A673 (cell line): ENCODE results near the gene BABAM2. TPM values are rescaled to one million over a fixed set of nuclear protein-coding genes. Genes with fewer than 3 reads are reported as not detected.
"Not testable (repeated sequence)": the region's sequence is repeated elsewhere in the genome, so short reads cannot be mapped to it uniquely, and the experiment has no call there.

ENCODE experiments used
- BruUV-seq: library from RNA; stranded (reverse); fragments of 400-500 nt; replicated peaks from 2 replicates; lab custom pipeline; 2021; lab: Mats Ljungman, UMichigan
- CTCF ChIA-PET: fragments of 300-600 bp; sonication (Branson Sonifier 250); formaldehyde crosslinking; loops from one replicate; lab custom pipeline; 2022; ENCODE audit warnings: antibody characterized with exemption; lab: Charles Lee
- POLR2A ChIA-PET: fragments of 300-600 bp; sonication (Branson Sonifier 250); formaldehyde crosslinking; loops from one replicate; lab custom pipeline; 2022; ENCODE audit warnings: antibody characterized with exemption; ENCODE audit not compliant: low non-redundant PET; lab: Charles Lee
- DNase-seq: peaks from one replicate; pipeline ENCODE4 v3.0.0-alpha.2; 2015; ENCODE audit warnings: low spot score
- H3K27ac ChIP-seq: fragments of 200-600 bp; sonication (generic); 2 replicates; pipeline ENCODE4 v1.5.1; 2016; ENCODE audit warnings: mixed run types, low read depth, mild to moderate bottlenecking, mixed read lengths, antibody characterized with exemption, low read length; ENCODE audit not compliant: poor library complexity, severe bottlenecking
- H3K27me3 ChIP-seq: fragments of 200-600 bp; sonication (generic); replicated peaks from 2 replicates; pipeline ENCODE4 v1.6.1; 2017; ENCODE audit warnings: mixed run types, low read depth, mild to moderate bottlenecking, mixed read lengths, antibody characterized with exemption, low read length; ENCODE audit not compliant: insufficient read depth, poor library complexity
- H3K36me3 ChIP-seq: fragments of 200-600 bp; sonication (generic); 2 replicates; pipeline ENCODE4 v1.6.1; 2016; ENCODE audit warnings: mixed run types, mild to moderate bottlenecking, mixed read lengths, antibody characterized with exemption, low read length; ENCODE audit not compliant: insufficient read depth, poor library complexity, severe bottlenecking
- H3K4me1 ChIP-seq: fragments of 200-600 bp; sonication (generic); 2 replicates; pipeline ENCODE4 v1.6.1; 2017; ENCODE audit warnings: mixed run types, mild to moderate bottlenecking, mixed read lengths, antibody characterized with exemption, low read length; ENCODE audit not compliant: insufficient read depth, poor library complexity, severe bottlenecking
- H3K4me3 ChIP-seq: fragments of 200-600 bp; sonication (generic); 2 replicates; pipeline ENCODE4 v1.5.1; 2016; ENCODE audit warnings: low read depth, mixed run types, mild to moderate bottlenecking, mixed read lengths, low read length; ENCODE audit not compliant: poor library complexity, severe bottlenecking
- H3K9me3 ChIP-seq: fragments of 200-600 bp; sonication (generic); 2 replicates; pipeline ENCODE4 v1.6.1; 2016; ENCODE audit warnings: mixed run types, low read depth, mild to moderate bottlenecking, mixed read lengths, antibody characterized with exemption, low read length; ENCODE audit not compliant: poor library complexity, severe bottlenecking
- EZH2 ChIP-seq: fragments of 200-600 bp; sonication (generic); IDR thresholded peaks from 2 replicates; pipeline ENCODE4 v1.6.1; 2017; ENCODE audit warnings: borderline replicate concordance, low read depth, mild to moderate bottlenecking, mixed read lengths, antibody characterized with exemption, low read length; ENCODE audit not compliant: poor library complexity, severe bottlenecking
- intact Hi-C: fragments of 100-400 bp; cut with micrococcal nuclease; formaldehyde crosslinking; loops from one replicate; pipeline ENCODE4 v1.10.0; 2022; ENCODE audit not compliant: unreplicated experiment
- total RNA-seq: library from RNA; stranded (reverse); gene quantifications from 2 replicates; pipeline ENCODE4 v1.2.3, GENCODE V29; 2021
- TF ChIP-seq, protein P1 (sequence below): fragments of 300-800, 200-600 bp; sonication (generic); conservative IDR thresholded peaks from 2 replicates; pipeline ENCODE4 v1.5.1; 2017; ENCODE audit warnings: low read depth, mild to moderate bottlenecking, antibody characterized with exemption, low read length, moderate library complexity, mixed read lengths

The BABAM2 gene
- total RNA-seq, 1 experiment from 2014 or later, result 21.8 TPM

DNA sequence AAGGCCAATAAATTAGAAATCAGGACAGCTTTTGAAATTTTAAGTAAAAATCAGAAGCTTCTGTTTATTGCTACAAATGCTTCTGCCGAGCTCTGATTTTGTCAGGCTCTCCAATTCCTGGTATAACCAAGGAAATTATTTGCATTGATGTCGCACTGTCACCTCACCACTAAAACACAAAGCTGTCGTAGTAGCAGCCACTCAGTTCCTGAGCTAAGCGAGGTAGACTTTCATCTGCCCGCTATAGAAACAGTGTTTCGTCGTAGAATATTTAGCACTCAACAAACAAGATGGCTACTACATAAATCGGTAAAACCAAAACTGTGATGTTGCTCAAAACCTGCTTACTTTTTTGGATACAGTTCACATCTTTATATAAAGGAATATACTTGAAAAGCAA is 360.8 kb downstream of the BABAM2 start:
- H3K27me3 ChIP-seq, result no peaks in the 10 kb centered on the region
- intact Hi-C loops, result no loop called here
- POLR2A ChIA-PET, result no interaction called here
- BruUV-seq, result no TSS peak
- CTCF ChIA-PET, result no interaction called here
- TF ChIP-seq EZH2, result no peak
- TF ChIP-seq, protein P1, sequence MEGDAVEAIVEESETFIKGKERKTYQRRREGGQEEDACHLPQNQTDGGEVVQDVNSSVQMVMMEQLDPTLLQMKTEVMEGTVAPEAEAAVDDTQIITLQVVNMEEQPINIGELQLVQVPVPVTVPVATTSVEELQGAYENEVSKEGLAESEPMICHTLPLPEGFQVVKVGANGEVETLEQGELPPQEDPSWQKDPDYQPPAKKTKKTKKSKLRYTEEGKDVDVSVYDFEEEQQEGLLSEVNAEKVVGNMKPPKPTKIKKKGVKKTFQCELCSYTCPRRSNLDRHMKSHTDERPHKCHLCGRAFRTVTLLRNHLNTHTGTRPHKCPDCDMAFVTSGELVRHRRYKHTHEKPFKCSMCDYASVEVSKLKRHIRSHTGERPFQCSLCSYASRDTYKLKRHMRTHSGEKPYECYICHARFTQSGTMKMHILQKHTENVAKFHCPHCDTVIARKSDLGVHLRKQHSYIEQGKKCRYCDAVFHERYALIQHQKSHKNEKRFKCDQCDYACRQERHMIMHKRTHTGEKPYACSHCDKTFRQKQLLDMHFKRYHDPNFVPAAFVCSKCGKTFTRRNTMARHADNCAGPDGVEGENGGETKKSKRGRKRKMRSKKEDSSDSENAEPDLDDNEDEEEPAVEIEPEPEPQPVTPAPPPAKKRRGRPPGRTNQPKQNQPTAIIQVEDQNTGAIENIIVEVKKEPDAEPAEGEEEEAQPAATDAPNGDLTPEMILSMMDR, result no peak
- H3K4me3 ChIP-seq, result no peak overlapping the region
- DNase-seq, result no peak
- no peaks in the 10 kb centered on the region for H3K9me3 ChIP-seq
- no peak overlapping the region for H3K27ac ChIP-seq
- no peaks in the 10 kb centered on the region for H3K36me3 ChIP-seq
- H3K4me1 ChIP-seq, result peaks cover 5% of the 10 kb centered on the region

DNA sequence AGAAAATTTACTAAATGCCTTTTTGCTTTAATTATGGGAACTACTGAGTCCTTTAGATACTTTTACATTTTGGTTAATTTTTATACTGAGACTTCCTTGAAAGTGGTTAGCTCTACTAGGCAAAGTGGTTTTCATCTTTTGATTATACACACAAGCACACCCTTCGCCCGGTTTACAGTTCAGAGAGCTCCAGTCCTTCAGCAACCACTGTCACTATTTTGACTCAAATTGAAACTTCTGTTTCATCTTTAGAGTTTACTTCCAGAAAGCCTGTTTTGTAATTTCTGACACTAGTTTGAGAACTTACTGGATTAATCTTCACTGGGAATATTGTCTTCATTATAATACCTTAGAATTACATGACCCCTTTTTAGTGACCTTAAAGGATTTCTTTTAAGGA is 361.8 kb downstream of the BABAM2 start:
- Histone ChIP-seq H3K4me3 (no peak overlapping the region), H3K27me3 (no peaks in the 10 kb centered on the region), H3K36me3 (no peaks in the 10 kb centered on the region), H3K9me3 (no peaks in the 10 kb centered on the region), H3K27ac (no peak overlapping the region), H3K4me1 (peaks cover 4% of the 10 kb centered on the region)
- CTCF ChIA-PET, result no interaction called here
- intact Hi-C loops, result no loop called here
- POLR2A ChIA-PET, result no interaction called here
- TF ChIP-seq, protein P1, result no peak
- no peak for TF ChIP-seq EZH2
- BruUV-seq, result no TSS peak
- DNase-seq, result no peak

DNA sequence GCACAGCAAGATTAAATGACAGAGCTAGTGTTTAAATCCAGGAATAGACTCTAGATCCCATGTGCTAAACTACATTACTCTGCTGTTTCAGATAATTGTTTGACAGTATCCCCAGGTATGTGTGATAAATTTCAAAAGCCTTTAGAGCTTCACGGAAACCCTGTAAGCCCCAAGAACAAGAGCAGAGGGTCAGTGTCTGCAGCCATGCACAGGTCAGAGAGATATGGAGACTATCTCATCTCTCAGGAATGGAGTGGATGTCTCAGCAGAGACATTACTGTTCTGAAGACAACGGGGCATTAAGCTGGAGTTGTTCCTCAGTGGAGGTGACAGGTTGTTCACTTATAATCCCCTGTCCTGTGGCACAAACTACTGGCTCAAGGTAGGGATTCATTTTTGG is 363.0 kb downstream of the BABAM2 start:
- H3K9me3 ChIP-seq, result no peaks in the 10 kb centered on the region
- no peak overlapping the region for H3K4me3 ChIP-seq
- intact Hi-C loops, result no loop called here
- no peak for DNase-seq
- no peaks in the 10 kb centered on the region for H3K36me3 ChIP-seq
- H3K27me3 ChIP-seq, result no peaks in the 10 kb centered on the region
- no peaks in the 10 kb centered on the region for H3K4me1 ChIP-seq
- TF ChIP-seq EZH2, result no peak
- TF ChIP-seq, protein P1, result no peak
- ChIA-PET POLR2A (no interaction called here), CTCF (no interaction called here)
- no peak overlapping the region for H3K27ac ChIP-seq
- no TSS peak for BruUV-seq

DNA sequence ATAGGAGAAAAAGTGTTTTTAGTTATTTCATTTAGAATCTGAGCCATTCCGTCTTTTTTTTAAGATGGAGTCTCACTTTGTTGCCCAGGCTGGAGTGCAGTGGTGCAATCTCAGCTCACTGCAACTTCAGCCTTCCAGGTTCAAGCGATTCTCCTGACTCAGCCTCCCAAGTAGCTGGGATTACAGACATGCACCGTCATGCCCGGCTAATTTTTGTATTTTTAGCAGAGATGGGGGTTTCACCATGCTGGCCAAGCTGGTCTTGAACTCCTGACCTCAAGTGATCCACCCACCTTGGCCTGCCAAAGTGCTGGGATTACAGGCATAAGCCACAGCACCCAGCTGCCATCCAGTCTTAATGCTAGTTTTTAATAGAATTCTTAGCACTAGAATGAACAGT is 364.7 kb downstream of the BABAM2 start:
- CTCF ChIA-PET, H3K27me3 ChIP-seq, H3K36me3 ChIP-seq, H3K4me1 ChIP-seq, H3K9me3 ChIP-seq, H3K4me3 ChIP-seq, BruUV-seq, H3K27ac ChIP-seq, DNase-seq: not testable (repeated sequence)
- POLR2A ChIA-PET, result interaction anchor here (0.6 kb wide), 1 partner anchor 12 kb away, joined by 23 read pairs; no protein-coding TSS in a partner anchor
- intact Hi-C loops, result loop anchor here (5.0 kb wide), 1 partner anchor 997 kb away; no protein-coding TSS in a partner anchor
